Neural cell (in vitro differentiated cells): ENCODE data around the gene APLF. TPM values are rescaled to one million over a fixed set of nuclear protein-coding genes. Genes with fewer than 3 reads are reported as not detected.
"Not testable (repeated sequence)": the region's sequence is repeated elsewhere in the genome, so short reads cannot be mapped to it uniquely, and the experiment has no call there.

Experiments used
- H2AFZ ChIP-seq: fragments of 200-600, 300-800 bp; sonication (generic), shearing (Covaris generic); 2 replicates; pipeline ENCODE4 v1.6.0; 2014; ENCODE audit warnings: low read depth, mild to moderate bottlenecking, antibody characterized with exemption, low read length, moderate library complexity
- H3F3A ChIP-seq: fragments of 200-600 bp; shearing (Covaris generic); 2 replicates; pipeline ENCODE4 v1.6.1; 2016; ENCODE audit warnings: mild to moderate bottlenecking, moderate library complexity, mixed read lengths, antibody characterized with exemption, low read length; ENCODE audit not compliant: insufficient read depth, poor library complexity, severe bottlenecking
- H3K27ac ChIP-seq: fragments of 200-600, 300-800 bp; sonication (generic), shearing (Covaris generic); 2 replicates; pipeline ENCODE4 v1.5.1; 2014; ENCODE audit warnings: mild to moderate bottlenecking, low read length, moderate library complexity
- H3K27me3 ChIP-seq: fragments of 300-800, 200-600 bp; sonication (generic), shearing (Covaris generic); 2 replicates; pipeline ENCODE4 v1.6.0; 2014; ENCODE audit warnings: mild to moderate bottlenecking, low read depth, low read length, moderate library complexity; ENCODE audit not compliant: insufficient read depth
- H3K36me3 ChIP-seq: fragments of 300-800, 200-600 bp; sonication (generic), shearing (Covaris generic); 2 replicates; pipeline ENCODE4 v1.5.1; 2014; ENCODE audit warnings: mild to moderate bottlenecking, antibody characterized with exemption, low read length, moderate library complexity; ENCODE audit not compliant: insufficient read depth
- H3K4me2 ChIP-seq: fragments of 300-800, 200-600 bp; sonication (generic), shearing (Covaris generic); 2 replicates; pipeline ENCODE4 v1.6.0; 2014; ENCODE audit warnings: mild to moderate bottlenecking, low read length
- H3K4me3 ChIP-seq: fragments of 300-800, 200-600 bp; sonication (generic), shearing (Covaris generic); 2 replicates; pipeline ENCODE4 v1.5.1; 2014; ENCODE audit warnings: mild to moderate bottlenecking, low read length, moderate library complexity
- H3K79me2 ChIP-seq: fragments of 200-600 bp; shearing (Covaris generic); replicated peaks from 2 replicates; pipeline ENCODE4 v1.6.0; 2014; ENCODE audit warnings: mild to moderate bottlenecking, low read length, moderate library complexity; ENCODE audit not compliant: insufficient read depth
- H3K9ac ChIP-seq: fragments of 300-800, 200-600 bp; sonication (generic), shearing (Covaris generic); 2 replicates; pipeline ENCODE4 v1.6.1; 2016; ENCODE audit warnings: mild to moderate bottlenecking, low read length, mixed read lengths
- H3K9me2 ChIP-seq: fragments of 200-600 bp; shearing (Covaris generic); 2 replicates; pipeline ENCODE4 v1.6.1; 2016; ENCODE audit warnings: mild to moderate bottlenecking, low read length, mixed read lengths; ENCODE audit not compliant: insufficient read depth
- H3K9me3 ChIP-seq: fragments of 200-600, 300-800 bp; sonication (generic), shearing (Covaris generic); 2 replicates; pipeline ENCODE4 v1.6.1; 2016; ENCODE audit warnings: mild to moderate bottlenecking, mixed run types, low read length, moderate library complexity, mixed read lengths
- H4K20me1 ChIP-seq: fragments of 200-600 bp; shearing (Covaris generic); 2 replicates; pipeline ENCODE4 v1.6.1; 2016; ENCODE audit warnings: mild to moderate bottlenecking, mixed run types; ENCODE audit not compliant: insufficient read depth
- CTCF ChIP-seq: fragments of 450-650 bp; IDR thresholded peaks from 2 replicates; pipeline ENCODE4 v1.5.1; 2014; ENCODE audit warnings: antibody characterized with exemption, mild to moderate bottlenecking, moderate library complexity; ENCODE audit not compliant: poor library complexity, severe bottlenecking
- EP300 ChIP-seq: fragments of 450-650 bp; conservative IDR thresholded peaks from 2 replicates; pipeline ENCODE4 v1.6.1; 2014; ENCODE audit warnings: antibody characterized with exemption, mild to moderate bottlenecking, moderate library complexity; ENCODE audit not compliant: poor library complexity, severe bottlenecking
- EZH2 ChIP-seq: fragments of 200-600, 300-800 bp; shearing (Covaris generic), sonication (generic); IDR thresholded peaks from 2 replicates; pipeline ENCODE4 v1.6.1; 2014; ENCODE audit warnings: antibody characterized with exemption, low read length, borderline replicate concordance, mild to moderate bottlenecking; ENCODE audit not compliant: insufficient read depth, poor library complexity, severe bottlenecking
- MXI1 ChIP-seq: fragments of 450-650 bp; conservative IDR thresholded peaks from 2 replicates; pipeline ENCODE4 v1.6.1; 2014; ENCODE audit warnings: antibody characterized with exemption, mild to moderate bottlenecking; ENCODE audit not compliant: poor library complexity, severe bottlenecking
- POLR2AphosphoS5 ChIP-seq: IDR thresholded peaks from 2 replicates; pipeline ENCODE4 v1.6.1; 2012
- RAD21 ChIP-seq: fragments of 450-650 bp; conservative IDR thresholded peaks from 2 replicates; pipeline ENCODE4 v1.6.1; 2014; ENCODE audit warnings: antibody characterized with exemption, mild to moderate bottlenecking, moderate library complexity
- REST ChIP-seq: IDR thresholded peaks from 2 replicates; pipeline ENCODE4 v1.6.1; 2012; ENCODE audit warnings: borderline replicate concordance
- SMC3 ChIP-seq: fragments of 450-650 bp; conservative IDR thresholded peaks from 2 replicates; pipeline ENCODE4 v1.6.1; 2014; ENCODE audit warnings: antibody characterized with exemption, mild to moderate bottlenecking, moderate library complexity; ENCODE audit not compliant: poor library complexity
- TAF1 ChIP-seq: IDR thresholded peaks from 2 replicates; pipeline ENCODE4 v1.6.1; 2012; ENCODE audit warnings: low read depth
- polyA plus RNA-seq: library from polyadenylated mRNA; depleted of rRNA; stranded (reverse); fragments of >200 nt; gene quantifications from 2 replicates; pipeline ENCODE4 v1.2.3, GENCODE V29; 2014

APLF gene
- polyA plus RNA-seq, 1 donor from 2014 or later: 0.45 TPM

DNA sequence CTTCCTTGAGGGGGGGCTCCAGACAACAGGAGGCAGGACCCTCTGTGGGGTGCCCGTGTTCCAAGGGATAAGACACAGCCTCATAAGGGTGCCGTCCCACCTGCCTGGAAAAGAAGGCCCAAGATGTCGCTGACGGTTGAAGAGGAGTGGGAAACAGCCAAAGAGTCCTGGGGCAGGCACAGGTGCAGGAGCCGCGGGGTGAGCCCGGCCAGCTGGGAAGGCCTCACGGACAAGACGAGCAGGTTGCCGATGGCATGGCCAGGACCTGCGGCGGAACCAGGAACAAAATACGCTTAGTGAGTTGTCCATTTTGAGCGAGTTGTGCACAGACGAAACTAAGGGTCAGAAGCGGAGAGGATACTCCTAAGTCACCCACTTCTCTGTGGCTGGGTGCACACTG, 61.8 kb downstream of the APLF start:
- not testable (repeated sequence) for H4K20me1 ChIP-seq, H3K27ac ChIP-seq, H3K27me3 ChIP-seq, H3K9me2 ChIP-seq, H3K4me3 ChIP-seq, H3K9ac ChIP-seq, H3K4me2 ChIP-seq, H3K36me3 ChIP-seq, H2AFZ ChIP-seq, H3F3A ChIP-seq, H3K9me3 ChIP-seq, H3K79me2 ChIP-seq

GRCh38 chr2:68529651-68530050, 62.3 kb downstream of the APLF start:
- H3K4me3 ChIP-seq, H2AFZ ChIP-seq, H3K4me2 ChIP-seq, H3K79me2 ChIP-seq, H3K9me2 ChIP-seq, H3K27ac ChIP-seq, H3K9me3 ChIP-seq, H3K9ac ChIP-seq, H3F3A ChIP-seq, H4K20me1 ChIP-seq, H3K36me3 ChIP-seq, H3K27me3 ChIP-seq: not testable (repeated sequence)

GRCh38 chr2:68536000-68536399, 68.6 kb downstream of the APLF start:
- H3K9me2 ChIP-seq: no peaks in the 10 kb centered on the region
- H3F3A ChIP-seq: no peaks in the 10 kb centered on the region
- H3K9me3 ChIP-seq: no peaks in the 10 kb centered on the region
- H3K4me2 ChIP-seq: no peak overlapping the region
- no peaks in the 10 kb centered on the region for H4K20me1 ChIP-seq
- H2AFZ ChIP-seq: no peak overlapping the region
- H3K79me2 ChIP-seq: no peaks in the 10 kb centered on the region
- no peak overlapping the region for H3K9ac ChIP-seq
- no peaks in the 10 kb centered on the region for H3K36me3 ChIP-seq
- no peak for TF ChIP-seq POLR2AphosphoS5
- no peak for TF ChIP-seq REST
- no peak for TF ChIP-seq SMC3
- TF ChIP-seq RAD21: no peak
- no peak for TF ChIP-seq EZH2
- H3K4me3 ChIP-seq: no peak overlapping the region
- no peaks in the 10 kb centered on the region for H3K27me3 ChIP-seq
- H3K27ac ChIP-seq: no peak overlapping the region

DNA sequence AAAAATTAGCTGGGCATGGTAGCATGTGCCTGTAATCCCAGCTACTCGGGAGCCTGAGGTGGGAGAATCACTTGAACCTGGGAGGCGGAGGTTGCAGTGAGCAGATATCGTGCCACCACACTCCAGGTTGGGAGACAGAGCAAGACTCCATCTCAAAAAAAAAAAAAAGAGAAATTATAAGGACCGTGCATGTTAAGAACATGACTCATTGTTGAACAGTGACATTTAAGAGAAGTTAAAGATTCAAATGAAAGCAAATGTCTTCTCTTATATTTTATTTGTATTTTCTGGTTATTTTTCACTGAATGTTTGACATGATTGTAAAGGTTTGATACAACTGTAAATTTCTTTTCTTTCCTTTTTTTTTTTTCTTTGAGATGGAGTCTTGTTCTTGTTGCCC, 69.6 kb downstream of the APLF start:
- H3K9ac ChIP-seq: no peak overlapping the region
- TF ChIP-seq MXI1 (no peak), REST (no peak), EZH2 (no peak), CTCF (no peak), SMC3 (no peak), TAF1 (no peak), RAD21 (no peak), POLR2AphosphoS5 (no peak), EP300 (no peak)
- H3K4me2 ChIP-seq: no peak overlapping the region
- H3K36me3 ChIP-seq: no peaks in the 10 kb centered on the region
- no peaks in the 10 kb centered on the region for H4K20me1 ChIP-seq
- H2AFZ ChIP-seq: no peak overlapping the region
- no peaks in the 10 kb centered on the region for H3K79me2 ChIP-seq
- no peak overlapping the region for H3K27ac ChIP-seq
- H3K27me3 ChIP-seq: no peaks in the 10 kb centered on the region
- no peaks in the 10 kb centered on the region for H3K9me2 ChIP-seq
- no peaks in the 10 kb centered on the region for H3F3A ChIP-seq
- no peak overlapping the region for H3K4me3 ChIP-seq
- no peaks in the 10 kb centered on the region for H3K9me3 ChIP-seq
